Measurements from ENCODE around the gene SUGP1.
A peak's percentile ranks its signal among the peaks of the same experiment; 100 is the strongest.

Gene SUGP1

GRCh38 chr19:19232261-19232721 lies 88.0 kb downstream of the SUGP1 start:
- peak; percentile 36 for DNase-seq (ENCODE audit: low spot score)

- no peak for DNase-seq (ENCODE audit: low spot score)
These were observed 89.3 kb downstream of the SUGP1 start for GRCh38 chr19:19230999-19231398.

- DNase-seq (ENCODE audit: low spot score), result no peak
These were observed 90.6 kb downstream of the SUGP1 start for GRCh38 chr19:19229701-19230100.

GRCh38 chr19:19227217-19227616 lies 93.1 kb downstream of the SUGP1 start:
- no peak for DNase-seq (ENCODE audit: low spot score)

- DNase-seq (ENCODE audit: low spot score), result no peak
These were observed 93.6 kb downstream of the SUGP1 start for GRCh38 chr19:19226663-19227062.

GRCh38 chr19:19226204-19226603 lies 94.1 kb downstream of the SUGP1 start:
- DNase-seq (ENCODE audit: low spot score), result no peak
